Right cardiac atrium (tissue), 5 donors: ENCODE data around the gene MIF. TPM values are rescaled to one million over a fixed set of nuclear protein-coding genes. Genes with fewer than 3 reads are reported as not detected.
"Not testable (repeated sequence)": the region's sequence is repeated elsewhere in the genome, so short reads cannot be mapped to it uniquely, and the experiment has no call there.

ENCODE experiments used
- ATAC-seq, 2 donors: fragments of 200-7000 bp; cut with Tn5 transposase; one replicate each; pipeline versions ENCODE4 v1.8.0 to v1.9.1; 2020; ENCODE audit warnings: moderate library complexity in 2 of 2, mild to moderate bottlenecking in 1 of 2
- DNase-seq, 3 donors: peaks; one replicate each; pipeline ENCODE4 v3.0.0-alpha.2; 2020
- H3K27ac ChIP-seq: one replicate; pipeline ENCODE4 v1.5.1; 2013; ENCODE audit warnings: mild to moderate bottlenecking, low read length, control low read depth, moderate library complexity
- H3K27me3 ChIP-seq: one replicate; pipeline ENCODE4 v1.6.1; 2013; ENCODE audit not compliant: control insufficient read depth, insufficient read depth
- H3K4me1 ChIP-seq: one replicate; pipeline ENCODE4 v1.6.1; 2013; ENCODE audit warnings: low read length; ENCODE audit not compliant: control insufficient read depth, insufficient read depth
- H3K4me3 ChIP-seq: one replicate; pipeline ENCODE4 v1.5.1; 2013; ENCODE audit warnings: low read length, control low read depth
- H3K9me3 ChIP-seq: one replicate; pipeline ENCODE4 v1.6.1; 2013; ENCODE audit warnings: low read length; ENCODE audit not compliant: control insufficient read depth
- WGBS: extraction: QIAGEN DNeasy Blood & Tissue Kit; methylation state at CpG from one replicate; pipeline ENCODE4 v1.1.7; 2013; 5-methylcytosine and 5-hydroxymethylcytosine counted together
- intact Hi-C, 4 donors: fragments of 100-400 bp; cut with DNase I; formaldehyde crosslinking; loops; one replicate each; pipeline versions ENCODE4 v1.11.0 to v1.14.0; 2022 to 2023
- polyA plus RNA-seq: library from polyadenylated mRNA; stranded (reverse); fragments of 200-250 nt; gene quantifications from one replicate; pipeline ENCODE4 v1.2.3, GENCODE V29; 2013
- total RNA-seq, 4 donors: library from RNA; stranded (reverse); fragmentation: NEBNext Ultra II Directional; extraction: Animal tissue kit (Norgen Biotek cat#: 25700); gene quantifications; one replicate each; pipeline ENCODE4 v1.2.1, GENCODE V29; 2021
- donor health status: healthy with polysubstance abuse.
- donor health status: DM: no; HTN: yes; CAD: no.
- donor health status: DM: no; HTN: no; CAD: no.
- donor health status: DM: no; HTN: yes; CAD: no; lungs with severe emphysema.
- donor health status: DM: yes; HTN: yes; CAD: no.

MIF gene
- total and polyA plus RNA-seq, 5 donors: 250 to 369 (median 273) TPM

- intact Hi-C loops: no loop called here
- 80% methylated on average over 3 of the region's 3 CpGs for WGBS
- Histone ChIP-seq H3K27me3 (no peaks in the 10 kb centered on the region), H3K4me1 (peaks cover 2% of the 10 kb centered on the region), H3K27ac (no peak overlapping the region), H3K9me3 (no peaks in the 10 kb centered on the region), H3K4me3 (no peak overlapping the region)
- DNase-seq (no peak), ATAC-seq (no peak)
These were observed 21.1 kb downstream of the MIF start for GRCh38 chr22:23915290-23915689.

GRCh38 chr22:23920267-23920611 lies 26.1 kb downstream of the MIF start:
- DNase-seq, H3K4me1 ChIP-seq, intact Hi-C loops, H3K27ac ChIP-seq, H3K4me3 ChIP-seq, ATAC-seq, H3K27me3 ChIP-seq, H3K9me3 ChIP-seq: not testable (repeated sequence)
- 98% methylated on average over 1 of the region's 1 CpG for WGBS

- ATAC-seq, H3K9me3 ChIP-seq, H3K4me1 ChIP-seq, H3K27me3 ChIP-seq, DNase-seq, H3K27ac ChIP-seq, intact Hi-C loops, H3K4me3 ChIP-seq: not testable (repeated sequence)
- WGBS: 90% methylated on average over 13 of the region's 13 CpGs
These were observed 27.5 kb downstream of the MIF start for GRCh38 chr22:23921586-23922201.

- WGBS: 67% methylated on average over 2 of the region's 2 CpGs
- Histone ChIP-seq H3K4me1 (no peaks in the 10 kb centered on the region), H3K9me3 (no peaks in the 10 kb centered on the region), H3K27ac (no peak overlapping the region), H3K27me3 (no peaks in the 10 kb centered on the region), H3K4me3 (no peak overlapping the region)
- ATAC-seq (no peak), DNase-seq (no peak)
- intact Hi-C loops: no loop called here
These were observed 28.7 kb downstream of the MIF start for GRCh38 chr22:23922921-23923320.

GRCh38 chr22:23925020-23925606 lies 30.9 kb downstream of the MIF start:
- ATAC-seq (no peak), DNase-seq (no peak)
- Histone ChIP-seq H3K4me3 (no peak overlapping the region), H3K9me3 (no peaks in the 10 kb centered on the region), H3K27me3 (no peaks in the 10 kb centered on the region), H3K4me1 (no peaks in the 10 kb centered on the region), H3K27ac (no peak overlapping the region)
- WGBS: 92% methylated on average over 6 of the region's 6 CpGs
- intact Hi-C loops: no loop called here

- Histone ChIP-seq H3K4me1 (no peaks in the 10 kb centered on the region), H3K4me3 (no peak overlapping the region), H3K27ac (no peak overlapping the region), H3K9me3 (no peaks in the 10 kb centered on the region), H3K27me3 (no peaks in the 10 kb centered on the region)
- intact Hi-C loops: no loop called here
- 77% methylated on average over 14 of the region's 14 CpGs for WGBS
- DNase-seq (no peak), ATAC-seq (no peak)
These were observed 32.4 kb downstream of the MIF start for GRCh38 chr22:23926561-23926960.

GRCh38 chr22:23938328-23939016 lies 44.3 kb downstream of the MIF start:
- ATAC-seq: peak; percentile 24 to 63
- no peak for DNase-seq
- Histone ChIP-seq H3K9me3 (no peaks in the 10 kb centered on the region), H3K4me1 (no peaks in the 10 kb centered on the region), H3K27ac (no peak overlapping the region), H3K4me3 (no peak overlapping the region), H3K27me3 (no peaks in the 10 kb centered on the region)
- 50% methylated on average over 5 of the region's 5 CpGs for WGBS
- intact Hi-C loops: loop anchor here in 1 of 4 donors (5.0 kb wide), 1 partner anchor 69 kb away; the partner anchor contains the start of gene GSTT4

- DNase-seq: no peak
- WGBS: 81% methylated on average over 3 of the region's 3 CpGs
- H3K27ac ChIP-seq: no peak overlapping the region
- H3K4me3 ChIP-seq: no peak overlapping the region
- H3K4me1 ChIP-seq: no peaks in the 10 kb centered on the region
- no peaks in the 10 kb centered on the region for H3K27me3 ChIP-seq
- H3K9me3 ChIP-seq: no peaks in the 10 kb centered on the region
- intact Hi-C loops: loop anchor here in 1 of 4 donors (5.0 kb wide), 1 partner anchor 68 kb away; the partner anchor contains the start of gene GSTT4
- no peak for ATAC-seq
These were observed 44.8 kb downstream of the MIF start for GRCh38 chr22:23939017-23939357.

- intact Hi-C loops, H3K4me1 ChIP-seq, DNase-seq, H3K4me3 ChIP-seq, H3K9me3 ChIP-seq, H3K27ac ChIP-seq, H3K27me3 ChIP-seq: not testable (repeated sequence)
- 93% methylated on average over 2 of the region's 14 CpGs for WGBS
- peak; percentile 41 to 51 for ATAC-seq
These were observed 46.0 kb downstream of the MIF start for GRCh38 chr22:23940166-23940565.
